SU-DHL-6 (cell line): ENCODE results near the gene GPI.

Source experiments
- H2AFZ ChIP-seq: fragments of 200-600 bp; sonication (generic); 2 replicates; pipeline ENCODE4 v1.6.1; 2014; ENCODE audit warnings: low read depth, mild to moderate bottlenecking, moderate library complexity, mixed read lengths, antibody characterized with exemption, low read length; ENCODE audit not compliant: severe bottlenecking
- H3F3A ChIP-seq: fragments of 200-600 bp; shearing (Covaris generic); 2 replicates; pipeline ENCODE4 v1.6.0; 2016; ENCODE audit warnings: antibody characterized with exemption, mild to moderate bottlenecking; ENCODE audit not compliant: insufficient read depth
- H3K27ac ChIP-seq: fragments of 200-600 bp; sonication (generic); 2 replicates; pipeline ENCODE4 v1.5.1; 2016; ENCODE audit warnings: low read depth, mild to moderate bottlenecking, low read length, moderate library complexity, mixed read lengths
- H3K27me3 ChIP-seq: fragments of 200-600 bp; sonication (generic), shearing (Covaris generic); 2 replicates; pipeline ENCODE4 v1.6.0; 2014; ENCODE audit warnings: mild to moderate bottlenecking, low read length
- H3K36me3 ChIP-seq: fragments of 200-600 bp; sonication (generic); 2 replicates; pipeline ENCODE4 v1.6.1; 2014; ENCODE audit warnings: mild to moderate bottlenecking, low read length, mixed read lengths
- H3K4me2 ChIP-seq: fragments of 300-600, 200-600 bp; shearing (Covaris generic), sonication (generic); 2 replicates; pipeline ENCODE4 v1.6.0; 2014; ENCODE audit warnings: low read length, low read depth, mild to moderate bottlenecking; ENCODE audit not compliant: poor library complexity, severe bottlenecking
- H3K4me3 ChIP-seq: fragments of 200-600 bp; sonication (generic); 2 replicates; pipeline ENCODE4 v1.5.1; 2014; ENCODE audit warnings: antibody characterized with exemption, low read length, mild to moderate bottlenecking, mixed read lengths; ENCODE audit not compliant: insufficient read depth, poor library complexity, severe bottlenecking
- H3K79me2 ChIP-seq: fragments of 200-600 bp; sonication (generic); 2 replicates; pipeline ENCODE4 v1.6.1; 2014; ENCODE audit warnings: mild to moderate bottlenecking, low read length, moderate library complexity; ENCODE audit not compliant: insufficient read depth
- H3K9ac ChIP-seq: fragments of 200-600 bp; sonication (generic); 2 replicates; pipeline ENCODE4 v1.7.0; 2014; ENCODE audit warnings: mild to moderate bottlenecking, low read length
- H3K9me2 ChIP-seq: fragments of 200-600 bp; sonication (generic); replicated peaks from 2 replicates; pipeline ENCODE4 v1.6.1; 2014; ENCODE audit warnings: low read length; ENCODE audit not compliant: insufficient read depth
- H3K9me3 ChIP-seq: fragments of 200-600 bp; sonication (generic); 2 replicates; pipeline ENCODE4 v1.6.1; 2014; ENCODE audit warnings: low read length, mixed read lengths; ENCODE audit not compliant: insufficient read depth
- H4K20me1 ChIP-seq: fragments of 200-600 bp; sonication (generic); 2 replicates; pipeline ENCODE4 v1.6.1; 2014; ENCODE audit warnings: low read depth, mild to moderate bottlenecking, antibody characterized with exemption, low read length, moderate library complexity, mixed read lengths
- CTCF ChIP-seq: fragments of 200-600 bp; sonication (generic); IDR thresholded peaks from one replicate; pipeline ENCODE4 v1.5.1; 2017; ENCODE audit warnings: antibody characterized with exemption, mild to moderate bottlenecking, low read length, moderate library complexity; ENCODE audit not compliant: insufficient read depth, poor library complexity, severe bottlenecking
- EZH2phosphoT487 ChIP-seq: fragments of 200-600 bp; sonication (generic), shearing (Covaris generic); conservative IDR thresholded peaks from 2 replicates; pipeline ENCODE4 v1.6.1; 2018; ENCODE audit warnings: mild to moderate bottlenecking, antibody characterized with exemption, low read length, moderate library complexity, mixed read lengths

GPI gene

DNA sequence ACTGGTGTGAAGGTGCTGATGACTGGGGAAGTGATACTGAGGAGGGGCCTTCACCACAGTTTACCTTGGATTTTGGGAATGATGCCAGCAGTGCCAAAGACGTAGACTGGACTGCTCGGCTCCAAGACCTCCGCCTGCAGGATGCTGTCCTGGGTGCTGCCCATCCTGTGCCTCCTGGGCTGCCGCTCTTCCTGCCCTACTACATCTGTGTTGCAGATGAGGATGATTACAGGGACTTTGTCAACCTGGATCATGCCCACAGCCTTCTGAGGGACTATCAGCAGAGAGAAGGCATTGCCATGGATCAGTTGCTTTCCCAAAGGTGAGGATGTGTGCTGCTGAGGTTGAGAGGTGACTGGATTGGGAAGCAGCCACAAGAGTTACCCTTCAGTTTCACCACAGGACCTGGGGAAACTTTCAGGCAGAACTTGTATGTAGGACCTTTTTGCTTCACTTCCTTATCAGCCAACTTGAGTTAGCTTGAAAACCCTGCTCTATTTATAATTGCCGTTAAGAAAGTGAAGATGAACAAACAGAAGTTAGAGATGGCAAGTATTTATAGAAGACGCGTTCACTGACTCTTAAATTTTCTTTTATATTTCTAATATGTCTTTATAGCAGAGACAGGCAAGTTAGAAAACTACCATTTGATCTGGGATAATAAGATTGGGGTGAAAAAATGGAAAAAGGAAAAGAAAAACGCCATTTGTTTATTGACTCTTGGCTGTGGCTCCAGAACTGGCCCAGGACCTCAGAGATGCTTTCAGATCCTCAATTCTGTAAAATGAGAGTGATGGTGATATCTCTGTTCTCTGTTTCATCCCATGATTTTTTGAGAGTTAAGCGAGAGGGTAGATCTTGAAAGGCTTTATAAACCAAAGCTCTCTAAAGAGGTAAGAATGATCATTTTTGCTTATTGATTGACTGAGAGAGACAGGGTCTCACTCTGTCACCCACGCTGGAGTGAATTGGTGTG is 44.5 kb downstream of the GPI start:
- peaks cover 4% of the 10 kb centered on the region; the same call in 1 of the 2 replicates for H3K36me3 ChIP-seq
- no peaks in the 10 kb centered on the region for H3K9me2 ChIP-seq
- no peak overlapping the region for H3K27ac ChIP-seq
- H3K9me3 ChIP-seq = no peaks in the 10 kb centered on the region
- H3K9ac ChIP-seq = no peak overlapping the region
- no peak overlapping the region for H3K4me3 ChIP-seq
- 0 out of 2 replicates have a peak, but pooled peaks cover 5% of the 10 kb centered on the region for H3F3A ChIP-seq
- no peak overlapping the region for H2AFZ ChIP-seq
- no peak for TF ChIP-seq CTCF
- TF ChIP-seq EZH2phosphoT487 = no peak
- no peaks in the 10 kb centered on the region for H3K27me3 ChIP-seq
- peaks cover 33% of the 10 kb centered on the region for H3K79me2 ChIP-seq
- H4K20me1 ChIP-seq = no peaks in the 10 kb centered on the region
- no peak overlapping the region for H3K4me2 ChIP-seq

DNA sequence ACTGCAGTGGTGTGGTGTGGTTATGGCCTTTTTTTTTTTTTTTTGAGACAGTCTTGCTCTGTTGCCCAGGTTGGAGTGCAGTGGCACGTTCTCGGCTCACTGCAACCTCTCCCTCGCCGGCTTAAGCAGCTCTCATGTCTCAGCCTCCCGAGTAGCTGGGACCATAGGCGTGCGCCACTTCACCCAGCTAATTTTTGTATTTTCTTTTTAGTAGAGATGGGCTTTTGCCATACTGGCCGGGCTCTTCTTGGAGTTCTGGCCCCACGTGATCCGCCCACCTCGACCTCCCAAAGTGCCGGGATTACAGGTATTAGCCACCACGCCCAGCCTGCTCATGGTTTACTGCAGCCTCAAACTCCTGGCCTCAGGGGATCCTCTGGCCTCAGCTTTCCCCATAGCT is 46.2 kb downstream of the GPI start:
- Histone ChIP-seq H2AFZ (no peak overlapping the region), H3K9me2 (no peaks in the 10 kb centered on the region), H3F3A (0 out of 2 replicates have a peak, but pooled peaks cover under 1% of the 10 kb centered on the region), H3K79me2 (peaks cover 15% of the 10 kb centered on the region), H3K36me3 (peaks cover 9% of the 10 kb centered on the region; the same call in 1 of the 2 replicates), H3K4me2 (no peak overlapping the region), H4K20me1 (no peaks in the 10 kb centered on the region), H3K9me3 (no peaks in the 10 kb centered on the region), H3K9ac (no peak overlapping the region), H3K27me3 (no peaks in the 10 kb centered on the region), H3K27ac (no peak overlapping the region), H3K4me3 (no peak overlapping the region)
- no peak for TF ChIP-seq EZH2phosphoT487
- TF ChIP-seq CTCF = no peak

- no peaks in the 10 kb centered on the region for H3F3A ChIP-seq
- H3K79me2 ChIP-seq = peaks cover 7% of the 10 kb centered on the region; the same call in 1 of the 2 replicates
- H3K9me2 ChIP-seq = no peaks in the 10 kb centered on the region
- no peak overlapping the region for H3K9ac ChIP-seq
- no peaks in the 10 kb centered on the region for H3K27me3 ChIP-seq
- H3K4me3 ChIP-seq = no peak overlapping the region
- no peak overlapping the region for H3K4me2 ChIP-seq
- no peak overlapping the region for H3K27ac ChIP-seq
- H3K9me3 ChIP-seq = no peaks in the 10 kb centered on the region
- no peak for TF ChIP-seq EZH2phosphoT487
- no peak for TF ChIP-seq CTCF
- H4K20me1 ChIP-seq = no peaks in the 10 kb centered on the region
- peaks cover 22% of the 10 kb centered on the region; the same call in 1 of the 2 replicates for H3K36me3 ChIP-seq
- no peak overlapping the region for H2AFZ ChIP-seq
Measured at GRCh38 chr19:34416021-34416545, 51.1 kb downstream of the GPI start.
